HG02798 (cell line): ENCODE results near the gene FBXW4.
A peak's percentile ranks its signal among the peaks of the same experiment; 100 is the strongest.
"Not testable (repeated sequence)": the region's sequence is repeated elsewhere in the genome, so short reads cannot be mapped to it uniquely, and the experiment has no call there.

Source experiments
- ATAC-seq: cut with Tn5 transposase; IDR thresholded peaks from one replicate; pipeline ENCODE4 v1.9.1; 2021; ENCODE audit warnings: mild to moderate bottlenecking; ENCODE audit not compliant: unreplicated experiment, poor library complexity

The FBXW4 gene

GRCh38 chr10:101593331-101593730 is 101.6 kb downstream of the FBXW4 start:
- ATAC-seq, result not testable (repeated sequence)

- ATAC-seq, result no peak
These were observed 106.1 kb downstream of the FBXW4 start for GRCh38 chr10:101588879-101589278.

- peak; percentile 98 for ATAC-seq
These were observed 107.0 kb downstream of the FBXW4 start, which contains the start of the genes DPCD and POLL for GRCh38 chr10:101587725-101588653. Gene DPCD, plus strand, starts transcription at chr10:101588321. Its CDS starts 16 bp downstream, at chr10:101588337. Gene POLL, minus strand, starts transcription at chr10:101588257. Its CDS starts 897 bp downstream, at chr10:101587360.

- no peak for ATAC-seq
These were observed 109.1 kb downstream of the FBXW4 start for GRCh38 chr10:101585841-101586240.

GRCh38 chr10:101580486-101581399 is 114.2 kb downstream of the FBXW4 start:
- ATAC-seq, result no peak

- ATAC-seq, result no peak
These were observed 115.5 kb downstream of the FBXW4 start for GRCh38 chr10:101579516-101579870.

- ATAC-seq, result no peak
These were observed 116.0 kb downstream of the FBXW4 start for GRCh38 chr10:101578803-101579515.

GRCh38 chr10:101578192-101578591 is 116.8 kb downstream of the FBXW4 start:
- no peak for ATAC-seq

GRCh38 chr10:101577121-101577871 is 117.7 kb downstream of the FBXW4 start:
- no peak for ATAC-seq

GRCh38 chr10:101576211-101576863 is 118.6 kb downstream of the FBXW4 start:
- no peak for ATAC-seq

GRCh38 chr10:101575580-101576210 is 119.3 kb downstream of the FBXW4 start:
- ATAC-seq, result no peak

GRCh38 chr10:101575091-101575490 is 119.9 kb downstream of the FBXW4 start:
- ATAC-seq, result no peak

GRCh38 chr10:101573885-101574753 is 120.9 kb downstream of the FBXW4 start:
- ATAC-seq, result no peak

- ATAC-seq, result no peak
These were observed 122.2 kb downstream of the FBXW4 start for GRCh38 chr10:101572785-101573184.

GRCh38 chr10:101572126-101572525 is 122.8 kb downstream of the FBXW4 start:
- no peak for ATAC-seq

- ATAC-seq, result no peak
These were observed 123.6 kb downstream of the FBXW4 start for GRCh38 chr10:101571271-101571925.
